KMS-11 (cell line): Measurements from ENCODE around the gene OAT.

Experiments used
- H2AFZ ChIP-seq: fragments of 200-600 bp; sonication (generic); 2 replicates; pipeline ENCODE4 v1.6.1; 2016; ENCODE audit warnings: antibody characterized with exemption, mixed run types, low read depth
- H3K27ac ChIP-seq: fragments of 200-600 bp; sonication (generic); 2 replicates; pipeline ENCODE4 v1.6.1; 2016; ENCODE audit warnings: mild to moderate bottlenecking, mixed run types
- H3K27me3 ChIP-seq: fragments of 200-600 bp; sonication (generic); 2 replicates; pipeline ENCODE4 v1.6.1; 2017; ENCODE audit warnings: mild to moderate bottlenecking, low read depth, mixed run types, moderate library complexity; ENCODE audit not compliant: insufficient read depth
- H3K36me3 ChIP-seq: fragments of 200-600 bp; sonication (generic); 2 replicates; pipeline ENCODE4 v1.6.1; 2017; ENCODE audit warnings: mild to moderate bottlenecking, mixed run types; ENCODE audit not compliant: insufficient read depth
- H3K4me1 ChIP-seq: fragments of 200-600 bp; sonication (generic); 2 replicates; pipeline ENCODE4 v1.6.1; 2016; ENCODE audit warnings: mild to moderate bottlenecking, low read depth, mixed run types; ENCODE audit not compliant: poor library complexity, severe bottlenecking
- H3K4me2 ChIP-seq: fragments of 200-600 bp; sonication (generic); 2 replicates; pipeline ENCODE4 v1.7.0; 2016; ENCODE audit warnings: mild to moderate bottlenecking, mixed run types
- H3K4me3 ChIP-seq: fragments of 200-600 bp; sonication (generic); IDR thresholded peaks from 2 replicates; pipeline ENCODE4 v1.6.1; 2017; ENCODE audit warnings: low read depth, low read length, mixed read lengths; ENCODE audit not compliant: insufficient read depth
- H3K79me2 ChIP-seq: fragments of 200-600 bp; sonication (generic); 2 replicates; pipeline ENCODE4 v1.6.1; 2016; ENCODE audit warnings: low read depth, mixed run types; ENCODE audit not compliant: insufficient read depth
- H3K9ac ChIP-seq: fragments of 200-600 bp; sonication (generic); 2 replicates; pipeline ENCODE4 v1.6.1; 2016; ENCODE audit warnings: mild to moderate bottlenecking, mixed run types
- H4K20me1 ChIP-seq: fragments of 200-600 bp; sonication (generic); 2 replicates; pipeline ENCODE4 v1.6.1; 2016; ENCODE audit warnings: mild to moderate bottlenecking, mixed run types; ENCODE audit not compliant: insufficient read depth
- TF ChIP-seq, protein P1 (sequence below): fragments of 200-600 bp; sonication (generic); conservative IDR thresholded peaks from 2 replicates; pipeline ENCODE4 v1.6.1; 2017; ENCODE audit warnings: low read depth, mild to moderate bottlenecking, antibody characterized with exemption, low read length, moderate library complexity, mixed read lengths

OAT gene

DNA sequence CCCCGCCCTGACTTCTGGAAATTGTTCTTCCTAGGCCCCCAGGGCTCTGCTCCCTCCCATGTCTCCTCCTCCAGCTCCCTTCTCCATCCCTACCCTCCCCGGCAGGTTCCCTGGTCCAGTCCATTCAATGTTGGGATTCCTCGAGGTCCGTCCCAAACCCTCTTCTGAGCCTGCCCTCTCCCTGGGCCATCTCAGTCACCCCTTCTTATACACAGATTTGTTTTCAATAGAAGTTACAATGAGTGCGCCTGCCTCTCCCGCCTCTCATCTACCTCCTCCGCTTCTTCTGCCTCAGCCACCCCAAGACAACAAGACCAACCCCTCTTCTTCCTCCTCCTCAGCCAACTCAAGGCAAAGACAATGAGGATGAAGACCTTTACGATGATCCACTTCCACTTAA is 67.9 kb downstream of the OAT start:
- Histone ChIP-seq H3K27me3 (no peaks in the 10 kb centered on the region), H3K79me2 (no peaks in the 10 kb centered on the region), H3K4me1 (no peaks in the 10 kb centered on the region), H4K20me1 (no peaks in the 10 kb centered on the region), H3K4me2 (no peak overlapping the region), H3K36me3 (no peaks in the 10 kb centered on the region), H3K9ac (no peak overlapping the region), H2AFZ (no peak overlapping the region), H3K27ac (no peak overlapping the region), H3K4me3 (no peak overlapping the region)
- TF ChIP-seq, protein P1, sequence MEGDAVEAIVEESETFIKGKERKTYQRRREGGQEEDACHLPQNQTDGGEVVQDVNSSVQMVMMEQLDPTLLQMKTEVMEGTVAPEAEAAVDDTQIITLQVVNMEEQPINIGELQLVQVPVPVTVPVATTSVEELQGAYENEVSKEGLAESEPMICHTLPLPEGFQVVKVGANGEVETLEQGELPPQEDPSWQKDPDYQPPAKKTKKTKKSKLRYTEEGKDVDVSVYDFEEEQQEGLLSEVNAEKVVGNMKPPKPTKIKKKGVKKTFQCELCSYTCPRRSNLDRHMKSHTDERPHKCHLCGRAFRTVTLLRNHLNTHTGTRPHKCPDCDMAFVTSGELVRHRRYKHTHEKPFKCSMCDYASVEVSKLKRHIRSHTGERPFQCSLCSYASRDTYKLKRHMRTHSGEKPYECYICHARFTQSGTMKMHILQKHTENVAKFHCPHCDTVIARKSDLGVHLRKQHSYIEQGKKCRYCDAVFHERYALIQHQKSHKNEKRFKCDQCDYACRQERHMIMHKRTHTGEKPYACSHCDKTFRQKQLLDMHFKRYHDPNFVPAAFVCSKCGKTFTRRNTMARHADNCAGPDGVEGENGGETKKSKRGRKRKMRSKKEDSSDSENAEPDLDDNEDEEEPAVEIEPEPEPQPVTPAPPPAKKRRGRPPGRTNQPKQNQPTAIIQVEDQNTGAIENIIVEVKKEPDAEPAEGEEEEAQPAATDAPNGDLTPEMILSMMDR, result no peak

- Histone ChIP-seq H3K9ac (no peak overlapping the region), H3K27ac (no peak overlapping the region), H3K4me3 (no peak overlapping the region), H2AFZ (no peak overlapping the region), H3K4me1 (no peaks in the 10 kb centered on the region), H3K27me3 (no peaks in the 10 kb centered on the region), H3K36me3 (no peaks in the 10 kb centered on the region), H3K4me2 (no peak overlapping the region), H3K79me2 (no peaks in the 10 kb centered on the region), H4K20me1 (no peaks in the 10 kb centered on the region)
- TF ChIP-seq, protein P1, result no peak
Measured at GRCh38 chr10:124349996-124350280, 68.8 kb downstream of the OAT start.

DNA sequence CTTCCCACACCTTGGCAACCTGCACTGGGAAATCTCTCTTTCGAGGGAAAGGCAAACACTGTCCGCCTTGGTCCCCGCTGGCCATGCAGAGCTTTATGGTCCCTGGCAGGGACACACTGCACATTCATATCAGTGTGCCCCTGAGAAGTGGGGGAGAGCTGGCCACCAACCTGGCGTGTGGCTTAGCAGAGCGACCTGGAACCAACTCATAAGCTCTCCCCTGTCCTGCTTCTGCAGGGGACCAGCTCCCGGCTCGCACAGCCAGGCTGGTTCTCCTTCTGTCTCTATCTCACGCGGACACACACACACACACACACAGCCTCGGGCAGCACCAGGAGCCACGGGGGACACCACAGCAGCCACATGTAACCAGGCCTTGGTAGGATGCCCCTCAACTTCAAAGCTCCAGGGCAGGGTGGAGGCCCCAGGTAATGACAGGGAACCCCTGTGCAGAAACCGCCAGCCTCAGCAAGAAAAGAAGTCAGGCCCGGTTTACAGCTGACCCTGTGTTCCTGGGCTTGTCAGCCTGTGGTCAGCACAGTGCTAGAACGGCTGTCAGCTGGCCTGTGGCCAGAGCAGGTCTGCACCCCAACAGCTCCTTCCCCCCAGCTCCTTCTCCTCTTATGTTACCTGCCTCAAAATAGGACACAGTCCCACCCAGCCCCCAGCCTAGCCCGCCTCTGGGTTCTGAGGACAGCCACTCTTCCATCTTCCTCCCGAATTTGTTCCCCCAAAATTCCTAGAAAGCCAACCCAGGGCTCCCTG is 69.3 kb downstream of the OAT start:
- Histone ChIP-seq H3K4me2 (no peak overlapping the region), H3K79me2 (no peaks in the 10 kb centered on the region), H3K27ac (no peak overlapping the region), H3K27me3 (no peaks in the 10 kb centered on the region), H3K4me1 (no peaks in the 10 kb centered on the region), H3K4me3 (no peak overlapping the region), H3K9ac (no peak overlapping the region), H2AFZ (no peak overlapping the region), H4K20me1 (no peaks in the 10 kb centered on the region), H3K36me3 (no peaks in the 10 kb centered on the region)
- TF ChIP-seq, protein P1, result no peak

DNA sequence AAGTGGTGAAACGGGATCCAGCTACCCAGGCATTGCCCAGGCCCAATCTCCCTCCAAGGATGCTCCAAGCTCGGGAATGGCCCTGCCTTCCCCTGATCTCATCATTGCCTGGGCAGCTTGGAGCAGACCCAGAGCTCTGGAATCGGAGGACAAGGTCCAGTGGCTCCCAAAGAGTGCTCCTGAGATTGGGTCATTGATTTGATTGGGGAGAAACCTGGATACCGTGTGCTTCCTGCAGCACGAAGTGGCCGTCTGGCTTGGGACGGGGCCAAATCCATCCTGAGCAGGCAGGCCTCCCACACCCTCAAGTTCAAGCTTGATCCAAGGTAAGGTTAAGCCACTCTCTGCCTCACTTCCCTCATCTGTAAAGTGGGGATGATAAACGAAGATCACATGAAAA is 69.9 kb downstream of the OAT start:
- Histone ChIP-seq H4K20me1 (no peaks in the 10 kb centered on the region), H3K36me3 (no peaks in the 10 kb centered on the region), H3K4me2 (no peak overlapping the region), H3K27ac (no peak overlapping the region), H3K4me1 (no peaks in the 10 kb centered on the region), H2AFZ (no peak overlapping the region), H3K79me2 (no peaks in the 10 kb centered on the region), H3K4me3 (no peak overlapping the region), H3K9ac (no peak overlapping the region), H3K27me3 (no peaks in the 10 kb centered on the region)
- TF ChIP-seq, protein P1, result no peak
